ENCODE data around the gene SCAANT1. TPM values are rescaled to one million over a fixed set of nuclear protein-coding genes. Genes with fewer than 3 reads are reported as not detected.

SCAANT1 gene
- total RNA-seq, 2 donors from 2014 or later: not detected

- Histone ChIP-seq H3K4me1 (no peaks in the 10 kb centered on the region), H3K36me3 (peaks cover 7% of the 10 kb centered on the region), H3K9me3 (no peaks in the 10 kb centered on the region), H3K4me3 (no peak overlapping the region), H3K9ac (ENCODE audit: low read depth in 2 of 2, low read length in 2 of 2) (no peak overlapping the region), H3K27ac (no peak overlapping the region), H3K27me3 (no peaks in the 10 kb centered on the region)
- intact Hi-C loops (cut with DNase I): no loop called here
- TF ChIP-seq, protein P1, sequence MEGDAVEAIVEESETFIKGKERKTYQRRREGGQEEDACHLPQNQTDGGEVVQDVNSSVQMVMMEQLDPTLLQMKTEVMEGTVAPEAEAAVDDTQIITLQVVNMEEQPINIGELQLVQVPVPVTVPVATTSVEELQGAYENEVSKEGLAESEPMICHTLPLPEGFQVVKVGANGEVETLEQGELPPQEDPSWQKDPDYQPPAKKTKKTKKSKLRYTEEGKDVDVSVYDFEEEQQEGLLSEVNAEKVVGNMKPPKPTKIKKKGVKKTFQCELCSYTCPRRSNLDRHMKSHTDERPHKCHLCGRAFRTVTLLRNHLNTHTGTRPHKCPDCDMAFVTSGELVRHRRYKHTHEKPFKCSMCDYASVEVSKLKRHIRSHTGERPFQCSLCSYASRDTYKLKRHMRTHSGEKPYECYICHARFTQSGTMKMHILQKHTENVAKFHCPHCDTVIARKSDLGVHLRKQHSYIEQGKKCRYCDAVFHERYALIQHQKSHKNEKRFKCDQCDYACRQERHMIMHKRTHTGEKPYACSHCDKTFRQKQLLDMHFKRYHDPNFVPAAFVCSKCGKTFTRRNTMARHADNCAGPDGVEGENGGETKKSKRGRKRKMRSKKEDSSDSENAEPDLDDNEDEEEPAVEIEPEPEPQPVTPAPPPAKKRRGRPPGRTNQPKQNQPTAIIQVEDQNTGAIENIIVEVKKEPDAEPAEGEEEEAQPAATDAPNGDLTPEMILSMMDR (IDR thresholded peaks at IDR 0.05): no peak
- no peak for DNase-seq
These were observed 10.5 kb upstream of the SCAANT1 start for GRCh38 chr3:63922491-63923199.

GRCh38 chr3:63921741-63922482 is 9.7 kb upstream of the SCAANT1 start:
- TF ChIP-seq, protein P1 (IDR thresholded peaks at IDR 0.05): no peak
- Histone ChIP-seq H3K9ac (ENCODE audit: low read depth in 2 of 2, low read length in 2 of 2) (no peak overlapping the region), H3K27ac (no peak overlapping the region), H3K9me3 (no peaks in the 10 kb centered on the region), H3K4me3 (no peak overlapping the region), H3K36me3 (peaks cover 7% of the 10 kb centered on the region), H3K27me3 (no peaks in the 10 kb centered on the region), H3K4me1 (no peaks in the 10 kb centered on the region)
- DNase-seq: no peak
- intact Hi-C loops (cut with DNase I): no loop called here

DNA sequence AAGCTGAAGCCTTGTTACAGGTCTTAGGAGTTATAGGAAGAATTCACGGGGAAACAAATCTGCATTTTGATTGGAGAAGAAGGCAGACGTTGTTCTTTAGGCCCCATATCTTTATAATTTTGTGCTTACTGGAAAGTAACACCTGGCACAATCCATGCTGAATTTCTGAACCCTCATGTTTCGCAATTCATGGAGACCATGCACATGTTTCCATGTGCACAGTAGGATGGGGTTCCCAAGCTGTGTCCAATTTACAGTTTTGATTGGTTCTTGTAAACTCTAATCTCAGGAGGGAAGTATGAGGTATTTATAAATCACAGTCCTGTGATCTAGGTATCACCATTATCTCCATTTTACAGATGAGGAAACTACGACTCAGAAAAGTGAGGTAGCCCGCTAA is 7.8 kb upstream of the SCAANT1 start:
- no peak for DNase-seq
- Histone ChIP-seq H3K36me3 (peaks cover 3% of the 10 kb centered on the region), H3K9me3 (no peaks in the 10 kb centered on the region), H3K9ac (ENCODE audit: low read depth in 2 of 2, low read length in 2 of 2) (no peak overlapping the region), H3K27me3 (no peaks in the 10 kb centered on the region), H3K27ac (no peak overlapping the region), H3K4me3 (no peak overlapping the region), H3K4me1 (no peaks in the 10 kb centered on the region)
- TF ChIP-seq, protein P1 (IDR thresholded peaks at IDR 0.05): no peak
- intact Hi-C loops (cut with DNase I): no loop called here

DNA sequence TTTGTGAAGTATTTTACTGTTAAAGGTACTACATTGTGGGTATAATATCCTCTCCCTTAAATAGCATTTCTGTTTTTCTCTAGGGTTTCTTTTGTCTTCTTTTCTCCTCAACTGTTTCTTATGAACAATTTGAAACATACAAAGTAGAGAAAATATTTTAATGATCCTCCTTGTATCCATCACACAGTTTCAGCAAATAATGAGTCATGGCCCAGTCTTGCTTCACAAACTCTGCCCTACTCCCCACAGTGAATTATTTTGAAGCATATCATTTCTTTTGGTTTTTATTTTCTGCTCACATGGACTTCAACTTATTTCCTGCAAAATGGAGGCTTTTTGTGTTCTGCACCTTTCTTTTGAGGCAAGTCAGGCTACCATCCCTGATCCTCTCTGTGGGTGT is 6.1 kb upstream of the SCAANT1 start:
- intact Hi-C loops (cut with DNase I): loop anchor here (10.0 kb wide), 1 partner anchor 66 kb away; no protein-coding TSS in a partner anchor

DNA sequence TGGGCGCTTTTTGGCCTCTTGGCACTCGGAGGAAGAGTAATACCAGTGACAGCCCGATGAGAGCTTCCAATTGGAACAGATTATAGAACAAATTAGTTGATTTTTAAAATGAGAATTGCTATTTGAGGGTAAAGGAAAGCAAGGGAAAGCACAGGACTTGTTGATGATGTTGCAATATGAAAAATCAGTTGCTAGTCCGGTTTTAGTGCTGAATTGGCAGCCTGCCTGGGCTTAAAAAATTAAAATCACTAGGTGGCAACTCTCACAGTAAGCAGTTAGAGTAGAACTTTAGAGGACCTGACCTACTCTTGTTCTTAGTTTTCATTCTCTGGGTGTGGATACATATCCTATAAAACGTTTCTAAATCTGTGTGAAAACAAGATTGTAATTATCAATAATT is 2.1 kb upstream of the SCAANT1 start:
- DNase-seq: peak; percentile 63
- H3K4me3 ChIP-seq: no peak overlapping the region
- no peaks in the 10 kb centered on the region for H3K27me3 ChIP-seq
- intact Hi-C loops (cut with DNase I): loop anchor here (10.0 kb wide), 1 partner anchor 70 kb away; no protein-coding TSS in a partner anchor
- TF ChIP-seq, protein P1 (IDR thresholded peaks at IDR 0.05): no peak
- no peaks in the 10 kb centered on the region for H3K9me3 ChIP-seq
- H3K27ac ChIP-seq: peak overlapping the region; percentile 2
- H3K4me1 ChIP-seq: no peaks in the 10 kb centered on the region
- peak overlapping the region in 1 of 2 donors; percentile 36 for H3K9ac ChIP-seq (ENCODE audit: low read depth in 2 of 2, low read length in 2 of 2)
- no peaks in the 10 kb centered on the region for H3K36me3 ChIP-seq

More for the DNA sequence above, 6.1 kb upstream of the SCAANT1 start:
- Histone ChIP-seq H3K36me3 (no peaks in the 10 kb centered on the region), H3K4me1 (no peaks in the 10 kb centered on the region), H3K4me3 (no peak overlapping the region), H3K9ac (ENCODE audit: low read depth in 2 of 2, low read length in 2 of 2) (no peak overlapping the region), H3K27me3 (no peaks in the 10 kb centered on the region), H3K27ac (no peak overlapping the region), H3K9me3 (no peaks in the 10 kb centered on the region)
- no peak for DNase-seq
- TF ChIP-seq, protein P1 (IDR thresholded peaks at IDR 0.05): no peak
